CD4-positive, CD25-positive, alpha-beta regulatory T cell (primary cell): ENCODE measurements around the gene BCAN. TPM values are rescaled to one million over a fixed set of nuclear protein-coding genes. Genes with fewer than 3 reads are reported as not detected.
A peak's percentile ranks its signal among the peaks of the same experiment; 100 is the strongest.

Experiments
- ATAC-seq, 2 donors: fragments of 150-1000 bp; cut with Tn5 transposase; one replicate each; pipeline ENCODE4 v1.10.0; 2021; ENCODE audit warnings: low read depth in 2 of 2, moderate number of reproducible peaks in 2 of 2, moderate library complexity in 1 of 2
- DNase-seq, 3 donors: peaks; one replicate each; pipeline versions ENCODE4 v3.0.0 to v3.0.0-alpha.2; 2012 to 2022; ENCODE audit warnings: mixed read lengths in 1 of 3
- H3K27ac ChIP-seq: one replicate; pipeline ENCODE4 v1.7.0; 2013; ENCODE audit warnings: mild to moderate bottlenecking, low read length; ENCODE audit not compliant: insufficient read depth, poor library complexity, severe bottlenecking
- H3K27me3 ChIP-seq: one replicate; pipeline ENCODE4 v1.7.0; 2013; ENCODE audit warnings: low read length; ENCODE audit not compliant: control insufficient read depth, insufficient read depth
- H3K36me3 ChIP-seq: one replicate; pipeline ENCODE4 v1.7.0; 2013; ENCODE audit warnings: mild to moderate bottlenecking, low read length, moderate library complexity; ENCODE audit not compliant: control insufficient read depth, insufficient read depth
- H3K4me1 ChIP-seq: 2 replicates; pipeline ENCODE4 v1.7.0; 2013; ENCODE audit warnings: mild to moderate bottlenecking, low read length; ENCODE audit not compliant: insufficient read depth, control insufficient read depth, poor library complexity, severe bottlenecking
- H3K4me3 ChIP-seq: one replicate; pipeline ENCODE4 v1.7.0; 2013; ENCODE audit warnings: low read depth, mild to moderate bottlenecking, low read length, moderate library complexity
- H3K9me3 ChIP-seq, 2 experiments: 1 replicate in 1 of 2; 2 replicates in 1 of 2; pipeline ENCODE4 v1.7.0; 2013; ENCODE audit warnings: low read length in 2 of 2, mild to moderate bottlenecking in 1 of 2, moderate library complexity in 1 of 2; ENCODE audit not compliant: control insufficient read depth in 2 of 2
- H3K27ac Mint-ChIP-seq, 3 donors: one replicate each; pipeline ENCODE4 v1.8.0; 2020 to 2022; ENCODE audit warnings: mild to moderate bottlenecking in 3 of 3, mixed read lengths in 3 of 3, moderate library complexity in 2 of 3
- H3K27me3 Mint-ChIP-seq: one replicate; pipeline ENCODE4 v1.8.0; 2022; ENCODE audit warnings: mild to moderate bottlenecking, mixed read lengths
- H3K36me3 Mint-ChIP-seq: one replicate; pipeline ENCODE4 v1.8.0; 2020; ENCODE audit warnings: mixed read lengths
- H3K4me1 Mint-ChIP-seq, 4 donors: one replicate each; pipeline ENCODE4 v1.8.0; 2020 to 2022; ENCODE audit warnings: mixed read lengths in 4 of 4, mild to moderate bottlenecking in 1 of 4
- H3K4me3 Mint-ChIP-seq, 4 donors: one replicate each; pipeline ENCODE4 v1.8.0; 2020 to 2022; ENCODE audit warnings: mild to moderate bottlenecking in 4 of 4, mixed read lengths in 4 of 4, moderate library complexity in 3 of 4
- H3K9me3 Mint-ChIP-seq, 7 donors: one replicate each; pipeline ENCODE4 v1.8.0; 2020 to 2022; ENCODE audit warnings: mixed read lengths in 7 of 7, mild to moderate bottlenecking in 3 of 7, moderate library complexity in 2 of 7
- polyA plus RNA-seq, 4 donors: library from polyadenylated mRNA; unstranded; fragments of 300-500 nt; fragmentation: Illumina TruSeq; gene quantifications; one replicate each; pipeline ENCODE4 v1.2.3, GENCODE V29; 2021
- total RNA-seq: library from RNA; stranded (reverse); gene quantifications from one replicate; pipeline ENCODE4 v1.2.3, GENCODE V29; 2022

The BCAN gene
- total and polyA plus RNA-seq, 5 donors from 2014 or later = not detected

GRCh38 chr1:156664046-156664766 is 22.3 kb downstream of the BCAN start:
- no peaks in the 10 kb centered on the region for H3K27me3 ChIP-seq
- H3K4me3 Mint-ChIP-seq = no peak overlapping the region
- no peak overlapping the region for H3K4me3 ChIP-seq
- no peak overlapping the region for H3K27ac Mint-ChIP-seq
- no peaks in the 10 kb centered on the region for H3K9me3 ChIP-seq
- peaks cover 18% of the 10 kb centered on the region for H3K27me3 Mint-ChIP-seq
- ATAC-seq (no peak), DNase-seq (no peak)
- H3K36me3 ChIP-seq = no peaks in the 10 kb centered on the region
- no peaks in the 10 kb centered on the region for H3K9me3 Mint-ChIP-seq
- H3K27ac ChIP-seq = no peak overlapping the region
- peaks cover 0 to 35% (median 14%) of the 10 kb centered on the region in 4 donors for H3K4me1 Mint-ChIP-seq
- peaks cover 30% of the 10 kb centered on the region for H3K4me1 ChIP-seq
- H3K36me3 Mint-ChIP-seq = no peaks in the 10 kb centered on the region

- DNase-seq (no peak), ATAC-seq (no peak)
- H3K4me1 Mint-ChIP-seq = peaks cover 0 to 30% (median 8%) of the 10 kb centered on the region in 4 donors
- H3K4me3 Mint-ChIP-seq = no peak overlapping the region
- Histone ChIP-seq H3K36me3 (no peaks in the 10 kb centered on the region), H3K4me1 (peaks cover 23% of the 10 kb centered on the region), H3K9me3 (no peaks in the 10 kb centered on the region), H3K27me3 (no peaks in the 10 kb centered on the region), H3K4me3 (no peak overlapping the region), H3K27ac (no peak overlapping the region)
- H3K27ac Mint-ChIP-seq = no peak overlapping the region
- no peaks in the 10 kb centered on the region for H3K9me3 Mint-ChIP-seq
- H3K27me3 Mint-ChIP-seq = peaks cover 13% of the 10 kb centered on the region
- no peaks in the 10 kb centered on the region for H3K36me3 Mint-ChIP-seq
These were observed 23.0 kb downstream of the BCAN start for GRCh38 chr1:156664767-156665411.

- DNase-seq (no peak), ATAC-seq (no peak)
- Mint-ChIP-seq H3K4me3 (peak overlapping the region in 1 of 4 donors; percentile 32), H3K27me3 (peaks cover 13% of the 10 kb centered on the region), H3K4me1 (peaks cover 0 to 23% (median 4%) of the 10 kb centered on the region in 4 donors), H3K36me3 (no peaks in the 10 kb centered on the region), H3K27ac (no peak overlapping the region), H3K9me3 (no peaks in the 10 kb centered on the region)
- H3K27me3 ChIP-seq = no peaks in the 10 kb centered on the region
- H3K36me3 ChIP-seq = no peaks in the 10 kb centered on the region
- H3K9me3 ChIP-seq = no peaks in the 10 kb centered on the region
- no peak overlapping the region for H3K27ac ChIP-seq
- H3K4me1 ChIP-seq = peaks cover 19% of the 10 kb centered on the region
- no peak overlapping the region for H3K4me3 ChIP-seq
These were observed 23.6 kb downstream of the BCAN start for GRCh38 chr1:156665539-156665938.

DNA sequence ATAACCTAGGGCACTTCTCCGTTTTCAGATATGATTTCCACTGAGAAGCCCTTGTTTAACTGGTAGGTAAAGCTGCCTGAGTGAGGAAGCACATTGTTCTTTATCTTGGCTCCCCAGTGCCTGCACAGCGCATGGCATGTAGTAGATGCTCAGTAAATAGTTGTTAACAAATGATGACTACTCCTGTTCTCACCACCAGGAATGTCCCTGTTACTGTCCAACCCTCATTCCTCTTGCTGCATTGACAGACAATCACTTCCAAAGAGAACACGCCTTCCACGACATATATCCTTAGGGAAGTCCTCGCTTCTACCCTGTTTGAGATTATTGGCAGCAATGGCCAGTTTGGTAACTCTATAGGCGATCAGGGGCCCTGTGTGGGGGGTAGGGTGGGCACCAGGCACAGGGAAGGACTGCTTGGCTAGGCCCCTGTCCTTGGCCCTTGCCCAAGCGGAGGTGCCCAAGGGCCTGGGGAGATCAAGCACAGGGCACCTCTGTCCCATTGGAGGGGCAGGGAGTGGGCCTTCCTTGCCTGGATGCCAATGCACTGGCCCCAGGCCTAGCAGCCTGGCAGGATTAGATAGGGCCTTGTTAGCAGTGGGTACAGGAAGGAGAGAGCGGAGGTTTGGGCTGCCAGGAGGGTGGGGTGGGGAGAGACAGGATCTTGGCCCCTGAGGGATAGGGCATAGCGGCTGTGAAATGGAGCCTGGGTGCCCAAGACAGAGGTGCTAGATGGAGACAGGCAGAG is 25.1 kb downstream of the BCAN start:
- no peaks in the 10 kb centered on the region for H3K36me3 Mint-ChIP-seq
- H3K27ac Mint-ChIP-seq = no peak overlapping the region
- peaks cover 0 to 9% (median 3%) of the 10 kb centered on the region in 4 donors for H3K4me1 Mint-ChIP-seq
- ATAC-seq = no peak
- H3K4me3 ChIP-seq = no peak overlapping the region
- DNase-seq = no peak
- H3K9me3 ChIP-seq = no peaks in the 10 kb centered on the region
- H3K27ac ChIP-seq = no peak overlapping the region
- H3K4me1 ChIP-seq = peaks cover 6% of the 10 kb centered on the region
- H3K36me3 ChIP-seq = no peaks in the 10 kb centered on the region
- no peaks in the 10 kb centered on the region for H3K27me3 ChIP-seq
- H3K9me3 Mint-ChIP-seq = no peaks in the 10 kb centered on the region
- no peak overlapping the region for H3K4me3 Mint-ChIP-seq
- peaks cover 21% of the 10 kb centered on the region for H3K27me3 Mint-ChIP-seq

DNA sequence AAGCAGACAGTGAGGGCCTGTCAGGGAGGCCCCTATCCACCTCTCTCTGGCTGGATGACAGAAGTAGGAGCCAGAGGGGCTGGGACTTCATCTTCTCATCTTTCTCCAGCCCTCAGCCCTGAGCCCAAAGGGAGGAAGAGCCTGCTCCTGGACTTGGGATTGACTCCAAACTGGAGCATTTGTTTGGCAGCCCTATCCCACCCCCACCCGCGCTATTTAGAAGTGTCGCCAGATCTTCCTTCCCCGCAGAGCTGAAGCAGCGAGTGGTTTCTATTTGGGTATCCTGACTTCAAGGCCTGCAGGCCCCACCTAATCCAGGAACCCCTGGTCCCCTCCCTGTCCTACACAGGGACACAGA is 25.7 kb downstream of the BCAN start:
- H3K27me3 Mint-ChIP-seq = peaks cover 23% of the 10 kb centered on the region
- ATAC-seq (no peak), DNase-seq (no peak)
- no peak overlapping the region for H3K4me3 Mint-ChIP-seq
- H3K36me3 Mint-ChIP-seq = no peaks in the 10 kb centered on the region
- Histone ChIP-seq H3K9me3 (no peaks in the 10 kb centered on the region), H3K4me1 (peaks cover 6% of the 10 kb centered on the region), H3K36me3 (no peaks in the 10 kb centered on the region), H3K27me3 (no peaks in the 10 kb centered on the region), H3K4me3 (no peak overlapping the region), H3K27ac (no peak overlapping the region)
- no peaks in the 10 kb centered on the region for H3K9me3 Mint-ChIP-seq
- H3K27ac Mint-ChIP-seq = no peak overlapping the region
- peaks cover 0 to 7% (median 3%) of the 10 kb centered on the region in 4 donors for H3K4me1 Mint-ChIP-seq

GRCh38 chr1:156667968-156668709 is 26.2 kb downstream of the BCAN start:
- Mint-ChIP-seq H3K4me1 (peaks cover 0 to 7% (median 2%) of the 10 kb centered on the region in 4 donors), H3K27ac (no peak overlapping the region), H3K36me3 (no peaks in the 10 kb centered on the region), H3K27me3 (peaks cover 25% of the 10 kb centered on the region), H3K4me3 (no peak overlapping the region), H3K9me3 (no peaks in the 10 kb centered on the region)
- Histone ChIP-seq H3K4me1 (peaks cover 6% of the 10 kb centered on the region), H3K36me3 (no peaks in the 10 kb centered on the region), H3K4me3 (no peak overlapping the region), H3K9me3 (no peaks in the 10 kb centered on the region), H3K27ac (no peak overlapping the region), H3K27me3 (no peaks in the 10 kb centered on the region)
- no peak for ATAC-seq
- no peak for DNase-seq

DNA sequence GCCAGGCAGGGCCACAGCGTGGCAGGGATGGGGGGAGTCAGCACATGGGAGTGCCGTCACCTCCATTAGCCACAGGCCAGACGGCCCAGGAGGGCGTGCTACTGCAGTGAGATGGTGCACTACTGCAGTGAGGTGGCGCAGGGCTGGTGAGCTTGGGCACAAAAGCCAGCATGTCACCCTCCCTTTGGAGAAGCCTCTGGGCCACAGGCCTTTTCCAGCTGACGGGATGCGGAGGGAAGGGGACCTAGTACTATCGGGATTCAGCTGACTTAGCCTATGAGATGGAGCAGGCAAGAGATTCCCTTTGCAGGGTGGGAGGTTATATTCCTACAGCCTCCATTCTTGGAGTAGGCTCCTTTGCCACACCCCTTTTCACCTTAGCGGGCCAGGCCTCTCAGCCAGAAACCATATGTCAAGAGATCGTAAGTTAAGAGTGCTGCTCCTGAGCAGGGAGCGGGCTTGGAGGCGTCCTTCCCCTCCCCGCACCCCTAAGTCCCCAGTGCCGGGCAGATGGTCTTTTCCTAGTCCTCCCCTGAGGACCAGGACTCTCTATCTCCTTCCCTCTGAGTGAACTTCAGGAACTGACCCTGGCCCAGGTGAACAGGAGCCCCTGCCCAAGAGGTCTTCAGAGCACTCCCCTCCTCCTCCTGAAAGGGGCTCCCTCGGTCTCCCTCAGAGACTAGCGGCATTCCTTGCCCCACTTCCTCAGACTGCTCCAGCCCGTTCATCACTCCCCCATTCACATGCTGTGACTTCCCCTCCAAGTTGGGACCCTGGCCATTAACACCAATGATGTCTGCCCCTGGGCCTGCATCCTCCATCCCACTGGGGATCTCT is 27.1 kb downstream of the BCAN start:
- Histone ChIP-seq H3K9me3 (no peaks in the 10 kb centered on the region), H3K27ac (no peak overlapping the region), H3K4me3 (no peak overlapping the region), H3K4me1 (peaks cover 6% of the 10 kb centered on the region), H3K36me3 (no peaks in the 10 kb centered on the region), H3K27me3 (no peaks in the 10 kb centered on the region)
- Mint-ChIP-seq H3K27ac (no peak overlapping the region), H3K9me3 (no peaks in the 10 kb centered on the region), H3K27me3 (peaks cover 34% of the 10 kb centered on the region), H3K4me3 (no peak overlapping the region), H3K36me3 (no peaks in the 10 kb centered on the region), H3K4me1 (peaks cover 0 to 7% (median 2%) of the 10 kb centered on the region in 4 donors)
- no peak for DNase-seq
- ATAC-seq = no peak
